HepG2 (cell line): ENCODE results near the gene SLC4A9. TPM values are rescaled to one million over a fixed set of nuclear protein-coding genes. Genes with fewer than 3 reads are reported as not detected.

ENCODE experiments used
- BORCS8-MEF2B ChIP-seq: sonication (generic); formaldehyde crosslinking; IDR thresholded peaks from 2 replicates; pipeline ENCODE4 v1.8.0; 2022; ENCODE audit warnings: mild to moderate bottlenecking, missing genetic modification reagents
- CREB1 ChIP-seq, 2 experiments: fragments of 450-650 bp in 1 of 2; IDR thresholded peaks; 2 replicates each; pipeline ENCODE4 v1.6.1; 2016 to 2017; ENCODE audit warnings: control low read depth in 1 of 2, mild to moderate bottlenecking in 1 of 2, missing compliant biosample characterization in 1 of 2, missing genetic modification characterization in 1 of 2
- ETS1 ChIP-seq: sonication (generic); formaldehyde crosslinking; IDR thresholded peaks from 2 replicates; pipeline ENCODE4 v1.4.0; 2020; ENCODE audit warnings: missing genetic modification reagents
- HNRNPLL ChIP-seq: fragments of 200-400 bp; formaldehyde crosslinking; IDR thresholded peaks from 2 replicates; pipeline ENCODE4 v1.6.1; 2017; ENCODE audit warnings: mild to moderate bottlenecking, low read depth, low read length; ENCODE audit not compliant: poor library complexity, severe bottlenecking
- IRF1 ChIP-seq: sonication (generic); formaldehyde crosslinking; IDR thresholded peaks from 2 replicates; pipeline ENCODE4 v1.4.0; 2020; ENCODE audit warnings: low read depth, mild to moderate bottlenecking, missing genetic modification reagents
- JUND ChIP-seq: sonication (generic); formaldehyde crosslinking; IDR thresholded peaks from 2 replicates; pipeline ENCODE4 v1.8.0; 2022; ENCODE audit warnings: mild to moderate bottlenecking, missing genetic modification reagents
- PRMT3 ChIP-seq: sonication (generic); formaldehyde crosslinking; IDR thresholded peaks from 2 replicates; pipeline ENCODE4 v1.8.1; 2022; ENCODE audit warnings: low read depth, mild to moderate bottlenecking, moderate library complexity, missing genetic modification reagents, borderline replicate concordance
- RBM39 ChIP-seq: fragments of 200-400 bp; formaldehyde crosslinking; IDR thresholded peaks from one replicate; pipeline ENCODE4 v1.6.1; 2018; ENCODE audit warnings: antibody characterized with exemption, mild to moderate bottlenecking, low read depth, low read length; ENCODE audit not compliant: poor library complexity, severe bottlenecking
- SOX6 ChIP-seq, 2 experiments: fragments of 450-650 bp in 1 of 2; sonication (generic) in 1 of 2; formaldehyde crosslinking in 1 of 2; IDR thresholded peaks; 2 replicates each; pipeline versions ENCODE4 v1.4.0 to v1.6.1; 2017 to 2020; ENCODE audit warnings: antibody characterized with exemption in 1 of 2, mild to moderate bottlenecking in 1 of 2, missing genetic modification reagents in 1 of 2
- SP140L ChIP-seq: sonication (generic); formaldehyde crosslinking; IDR thresholded peaks from 2 replicates; pipeline ENCODE4 v1.4.0; 2020; ENCODE audit warnings: missing genetic modification reagents, borderline replicate concordance
- UBTF ChIP-seq: sonication (generic); formaldehyde crosslinking; IDR thresholded peaks from 2 replicates; pipeline ENCODE4 v1.4.0; 2020; ENCODE audit warnings: mild to moderate bottlenecking, missing genetic modification reagents
- ZFP90 ChIP-seq: sonication (generic); formaldehyde crosslinking; IDR thresholded peaks from 2 replicates; pipeline ENCODE4 v1.8.0; 2022; ENCODE audit warnings: missing genetic modification reagents, mild to moderate bottlenecking, inconsistent platforms, borderline replicate concordance
- ZNF138 ChIP-seq: sonication (generic); formaldehyde crosslinking; IDR thresholded peaks from 2 replicates; pipeline ENCODE4 v1.5.0; 2020; ENCODE audit warnings: mild to moderate bottlenecking, low read depth, missing genetic modification reagents
- ZNF143 ChIP-seq: sonication (generic); formaldehyde crosslinking; IDR thresholded peaks from 2 replicates; pipeline ENCODE4 v1.4.0; 2020; ENCODE audit warnings: missing genetic modification reagents
- ZNF614 ChIP-seq: IDR thresholded peaks from 2 replicates; pipeline ENCODE4 v1.6.1; 2018; ENCODE audit warnings: missing biosample characterization, missing genetic modification reagents, inconsistent platforms, borderline replicate concordance
- ZNF660 ChIP-seq: sonication (generic); formaldehyde crosslinking; IDR thresholded peaks from 2 replicates; pipeline ENCODE4 v1.5.1; 2020; ENCODE audit warnings: mild to moderate bottlenecking, low read depth, missing genetic modification reagents, borderline replicate concordance
- ZNF737 ChIP-seq: sonication (generic); formaldehyde crosslinking; IDR thresholded peaks from 2 replicates; pipeline ENCODE4 v1.5.0; 2020; ENCODE audit warnings: missing genetic modification reagents, mild to moderate bottlenecking, borderline replicate concordance
- polyA plus RNA-seq, 8 experiments: library from polyadenylated mRNA; depleted of rRNA in 3 of 8; stranded (reverse) in 7 of 8; unstranded in 1 of 8; fragments of >200 nt; fragmentation: Illumina TruSeq in 4 of 8; extraction: Trizol in 4 of 8; gene quantifications; 2 replicates each; pipeline versions ENCODE4 v1.2.1 to v1.2.3, GENCODE V29; 2011 to 2016; ENCODE audit warnings: low read depth in 4 of 8, missing spikeins in 1 of 8, mixed read lengths in 1 of 8; ENCODE audit not compliant: insufficient read depth in 1 of 8
- total RNA-seq, 5 experiments: library from RNA; depleted of rRNA; stranded (reverse); fragments of >200 nt; fragmentation: Illumina TruSeq; extraction: Trizol; gene quantifications; 2 replicates each; pipeline ENCODE4 v1.2.3, GENCODE V29; 2016; ENCODE audit warnings: low read depth in 1 of 5
- TF ChIP-seq, protein P1 (sequence below), 2 experiments: sonication (generic) in 1 of 2; formaldehyde crosslinking in 1 of 2; IDR thresholded peaks; 2 replicates each; pipeline versions ENCODE4 v1.4.0 to v1.6.1; 2018 to 2020; ENCODE audit warnings: missing genetic modification reagents in 2 of 2, borderline replicate concordance in 1 of 2, low read depth in 1 of 2, mild to moderate bottlenecking in 1 of 2, missing biosample characterization in 1 of 2
- TF ChIP-seq, protein P2 (sequence below): sonication (generic); formaldehyde crosslinking; conservative IDR thresholded peaks from 2 replicates; pipeline ENCODE4 v1.4.0; 2020; ENCODE audit warnings: missing genetic modification reagents
- TF ChIP-seq, protein P3 (sequence below): IDR thresholded peaks from 2 replicates; pipeline ENCODE4 v1.6.1; 2012; ENCODE audit warnings: inconsistent platforms

Gene SLC4A9
- total and polyA plus RNA-seq, 2 of the 13 experiments (the other 11 are each of a cell fraction or from before 2014, with no cell fraction given), result not detected

DNA sequence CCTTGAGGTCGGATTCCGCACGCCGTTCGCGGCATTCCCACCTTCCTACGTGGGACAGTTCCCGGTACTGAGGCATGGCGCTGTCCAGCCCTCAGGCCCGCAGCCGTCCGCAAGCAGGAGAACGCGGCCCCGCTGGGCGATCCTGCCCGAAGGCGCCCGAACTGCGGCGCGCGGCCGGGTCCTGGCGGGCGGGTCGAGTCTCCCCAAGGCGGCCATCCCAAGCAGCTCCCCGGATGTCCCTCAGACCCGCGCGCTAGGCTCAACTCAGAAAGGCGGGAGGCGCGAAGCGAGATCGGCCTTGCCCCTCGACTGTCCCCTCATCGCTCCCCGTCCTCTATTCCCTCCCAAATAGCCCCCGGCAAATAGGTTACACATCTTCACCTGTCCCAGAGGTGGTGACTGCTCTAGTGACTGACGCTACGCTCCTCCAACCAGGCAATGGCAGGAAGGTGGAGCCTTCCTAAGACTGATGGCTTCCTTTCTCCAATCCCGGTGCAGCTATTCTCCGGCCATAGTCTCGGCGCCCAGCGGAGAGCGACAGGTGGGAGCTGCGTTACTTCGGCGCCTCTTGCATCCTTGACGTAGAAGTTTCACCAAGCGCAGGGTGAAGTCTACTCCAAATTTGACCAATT is 40.9 kb downstream of the SLC4A9 start (continued):
- TF ChIP-seq IRF1 (CRISPR knock-in tag), result no peak
- TF ChIP-seq ETS1 (CRISPR knock-in tag), result no peak
- no peak; the same call in 1 of the 2 replicates for TF ChIP-seq ZFP90
- no peak for TF ChIP-seq SP140L
- TF ChIP-seq, protein P1, sequence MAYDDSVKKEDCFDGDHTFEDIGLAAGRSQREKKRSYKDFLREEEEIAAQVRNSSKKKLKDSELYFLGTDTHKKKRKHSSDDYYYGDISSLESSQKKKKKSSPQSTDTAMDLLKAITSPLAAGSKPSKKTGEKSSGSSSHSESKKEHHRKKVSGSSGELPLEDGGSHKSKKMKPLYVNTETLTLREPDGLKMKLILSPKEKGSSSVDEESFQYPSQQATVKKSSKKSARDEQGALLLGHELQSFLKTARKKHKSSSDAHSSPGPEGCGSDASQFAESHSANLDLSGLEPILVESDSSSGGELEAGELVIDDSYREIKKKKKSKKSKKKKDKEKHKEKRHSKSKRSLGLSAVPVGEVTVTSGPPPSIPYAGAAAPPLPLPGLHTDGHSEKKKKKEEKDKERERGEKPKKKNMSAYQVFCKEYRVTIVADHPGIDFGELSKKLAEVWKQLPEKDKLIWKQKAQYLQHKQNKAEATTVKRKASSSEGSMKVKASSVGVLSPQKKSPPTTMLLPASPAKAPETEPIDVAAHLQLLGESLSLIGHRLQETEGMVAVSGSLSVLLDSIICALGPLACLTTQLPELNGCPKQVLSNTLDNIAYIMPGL (CRISPR knock-in tag; IDR thresholded peaks at IDR 0.05; ENCODE audit: borderline replicate concordance in 1 of 2, low read depth in 1 of 2), result peak; percentile 72 to 74; a peak in 3 of 4 replicates
- TF ChIP-seq ZNF660 (CRISPR knock-in tag), result no peak
- no peak; the same call in 1 of the 2 replicates for TF ChIP-seq ZNF737
- TF ChIP-seq BORCS8-MEF2B (CRISPR knock-in tag), result peak; percentile 83
- peak; percentile 78 for TF ChIP-seq HNRNPLL
- TF ChIP-seq CREB1 (IDR thresholded peaks at IDR 0.05), result no peak
- no peak for TF ChIP-seq CREB1 (CRISPR knock-in tag; IDR thresholded peaks at IDR 0.05)
- TF ChIP-seq UBTF (CRISPR knock-in tag), result peak; percentile 100
- TF ChIP-seq ZNF614 (CRISPR knock-in tag), result peak; percentile 79; the same call in 1 of the 2 replicates
- TF ChIP-seq ZNF143 (CRISPR knock-in tag), result 0 out of 2 replicates have a peak, but pooled peaks have one; percentile 21
- no peak for TF ChIP-seq ZNF138
- peak; percentile 68 for TF ChIP-seq RBM39
- TF ChIP-seq PRMT3 (CRISPR knock-in tag), result no peak
- TF ChIP-seq, protein P2, sequence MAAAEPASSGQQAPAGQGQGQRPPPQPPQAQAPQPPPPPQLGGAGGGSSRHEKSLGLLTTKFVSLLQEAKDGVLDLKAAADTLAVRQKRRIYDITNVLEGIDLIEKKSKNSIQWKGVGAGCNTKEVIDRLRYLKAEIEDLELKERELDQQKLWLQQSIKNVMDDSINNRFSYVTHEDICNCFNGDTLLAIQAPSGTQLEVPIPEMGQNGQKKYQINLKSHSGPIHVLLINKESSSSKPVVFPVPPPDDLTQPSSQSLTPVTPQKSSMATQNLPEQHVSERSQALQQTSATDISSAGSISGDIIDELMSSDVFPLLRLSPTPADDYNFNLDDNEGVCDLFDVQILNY, result peak; percentile 88
- TF ChIP-seq, protein P3, sequence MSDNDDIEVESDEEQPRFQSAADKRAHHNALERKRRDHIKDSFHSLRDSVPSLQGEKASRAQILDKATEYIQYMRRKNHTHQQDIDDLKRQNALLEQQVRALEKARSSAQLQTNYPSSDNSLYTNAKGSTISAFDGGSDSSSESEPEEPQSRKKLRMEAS, result peak; percentile 88
- TF ChIP-seq SOX6 (IDR thresholded peaks at IDR 0.05), result no peak
- peak; percentile 74 for TF ChIP-seq SOX6 (CRISPR knock-in tag; IDR thresholded peaks at IDR 0.05)
- TF ChIP-seq JUND (CRISPR knock-in tag), result no peak
